ENCODE measurements around the gene AUTS2. TPM values are rescaled to one million over a fixed set of nuclear protein-coding genes. Genes with fewer than 3 reads are reported as not detected.
A peak's percentile ranks its signal among the peaks of the same experiment; 100 is the strongest.
"Not testable (repeated sequence)": the region's sequence is repeated elsewhere in the genome, so short reads cannot be mapped to it uniquely, and the experiment has no call there.

Gene AUTS2
- total RNA-seq, 1 donor from 2014 or later: 49.8 TPM

DNA sequence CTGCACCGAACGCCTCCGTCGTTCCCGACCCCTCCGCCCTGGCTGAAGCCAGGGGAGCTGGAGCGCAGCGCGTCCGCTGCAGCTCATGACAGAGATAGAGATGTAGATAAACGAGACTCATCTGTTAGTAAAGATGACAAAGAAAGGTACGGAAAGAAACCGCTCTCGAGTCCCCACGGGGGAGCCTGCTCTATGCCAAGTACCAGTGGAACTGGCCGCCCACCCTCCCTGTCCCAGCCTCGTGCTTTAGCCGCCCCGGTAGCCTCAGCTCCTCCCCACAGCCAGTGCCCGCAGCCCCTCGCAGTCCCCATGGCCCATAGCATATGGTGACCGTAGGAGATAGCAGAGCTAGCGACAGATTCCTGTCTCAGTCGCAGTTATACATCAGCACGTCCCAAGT, 1189.0 kb downstream of the AUTS2 start:
- DNase-seq (ENCODE audit: low spot score): no peak

DNA sequence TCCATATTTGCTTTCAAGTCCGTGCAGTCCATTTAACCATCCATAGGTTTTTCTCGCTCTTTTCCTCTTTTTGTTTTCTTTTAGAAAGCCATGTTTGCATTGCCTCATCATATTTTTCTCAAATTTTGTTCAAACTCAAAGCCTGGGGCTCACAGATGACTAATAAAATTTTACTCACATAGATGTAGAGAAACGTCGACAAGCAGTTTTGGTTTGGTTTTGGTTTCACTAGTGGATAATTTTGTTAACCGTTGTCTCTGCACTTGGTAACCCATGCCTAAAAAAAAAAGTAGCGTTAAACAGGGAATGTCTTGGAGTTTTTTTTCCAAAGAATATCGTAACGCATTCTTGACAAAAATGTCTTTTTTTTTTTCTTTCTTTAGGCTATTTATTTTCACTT, 1189.5 kb downstream of the AUTS2 start:
- DNase-seq (ENCODE audit: low spot score): no peak

DNA sequence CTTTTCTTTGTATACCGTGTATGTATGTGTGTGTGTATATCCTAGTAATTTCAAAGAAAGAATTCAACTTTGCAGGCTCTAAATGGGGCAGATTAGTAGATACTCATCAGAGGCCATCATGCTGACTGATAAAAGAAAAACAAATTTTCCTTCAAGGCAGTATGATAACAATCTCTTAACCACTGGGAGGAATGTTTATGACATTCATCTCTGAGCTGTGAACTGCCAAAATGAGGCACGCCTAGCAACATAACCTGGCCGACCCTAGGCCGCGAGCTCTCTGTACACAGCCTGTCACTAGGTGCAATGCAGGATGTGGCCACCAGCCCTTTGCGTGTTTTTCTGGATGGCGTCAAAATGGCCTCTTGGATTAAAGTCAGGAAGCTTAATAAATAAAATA, 1190.0 kb downstream of the AUTS2 start:
- peak; percentile 39 for DNase-seq (ENCODE audit: low spot score)

DNA sequence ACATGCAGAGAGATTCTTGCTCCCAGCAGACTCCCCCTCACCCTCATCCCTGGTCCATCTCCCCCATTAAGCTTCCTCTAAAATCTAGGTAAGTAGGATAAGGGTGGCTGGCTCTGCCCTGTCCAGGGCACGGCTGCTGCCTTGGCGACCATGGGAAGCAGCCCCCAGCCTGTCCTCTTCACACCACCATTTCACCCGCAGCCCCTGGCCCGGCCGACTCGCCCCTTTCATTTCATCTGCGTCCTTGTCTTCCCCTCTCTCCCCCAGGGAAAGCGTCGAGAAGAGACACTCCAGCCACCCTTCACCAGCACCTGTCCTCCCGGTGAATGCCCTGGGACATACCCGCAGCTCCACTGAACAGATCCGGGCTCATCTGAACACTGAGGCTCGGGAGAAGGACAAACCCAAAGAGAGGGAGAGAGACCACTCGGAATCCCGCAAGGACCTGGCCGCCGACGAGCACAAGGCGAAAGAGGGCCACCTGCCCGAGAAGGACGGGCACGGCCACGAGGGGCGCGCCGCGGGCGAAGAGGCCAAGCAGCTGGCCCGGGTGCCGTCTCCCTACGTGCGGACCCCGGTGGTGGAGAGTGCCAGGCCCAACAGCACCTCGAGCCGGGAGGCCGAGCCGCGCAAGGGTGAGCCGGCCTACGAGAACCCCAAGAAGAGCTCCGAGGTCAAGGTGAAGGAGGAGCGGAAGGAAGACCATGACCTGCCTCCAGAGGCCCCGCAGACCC, 1191.4 kb downstream of the AUTS2 start:
- DNase-seq (ENCODE audit: low spot score): no peak

DNA sequence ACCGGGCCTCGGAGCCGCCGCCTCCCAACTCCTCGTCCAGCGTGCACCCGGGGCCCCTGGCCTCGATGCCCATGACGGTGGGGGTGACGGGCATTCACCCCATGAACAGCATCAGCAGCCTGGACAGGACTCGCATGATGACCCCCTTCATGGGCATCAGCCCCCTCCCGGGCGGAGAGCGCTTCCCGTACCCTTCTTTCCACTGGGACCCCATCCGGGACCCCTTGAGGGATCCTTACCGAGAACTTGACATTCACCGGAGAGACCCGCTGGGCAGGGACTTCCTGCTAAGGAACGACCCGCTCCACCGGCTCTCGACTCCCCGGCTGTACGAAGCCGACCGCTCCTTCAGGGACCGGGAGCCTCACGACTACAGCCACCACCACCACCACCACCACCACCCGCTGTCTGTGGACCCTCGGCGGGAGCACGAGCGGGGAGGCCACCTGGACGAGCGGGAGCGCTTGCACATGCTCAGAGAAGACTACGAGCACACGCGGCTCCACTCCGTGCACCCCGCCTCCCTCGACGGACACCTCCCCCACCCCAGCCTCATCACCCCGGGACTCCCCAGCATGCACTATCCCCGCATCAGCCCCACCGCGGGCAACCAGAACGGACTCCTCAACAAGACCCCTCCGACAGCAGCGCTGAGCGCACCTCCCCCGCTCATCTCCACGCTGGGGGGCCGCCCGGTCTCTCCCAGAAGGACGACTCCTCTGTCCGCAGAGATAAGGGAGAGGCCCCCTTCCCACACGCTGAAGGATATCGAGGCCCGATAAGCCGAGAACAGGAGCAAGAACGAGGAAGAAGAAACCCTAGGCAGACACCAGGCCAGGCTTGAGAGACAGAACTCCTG, 1192.2 kb downstream of the AUTS2 start:
- no peak for DNase-seq (ENCODE audit: low spot score)

DNA sequence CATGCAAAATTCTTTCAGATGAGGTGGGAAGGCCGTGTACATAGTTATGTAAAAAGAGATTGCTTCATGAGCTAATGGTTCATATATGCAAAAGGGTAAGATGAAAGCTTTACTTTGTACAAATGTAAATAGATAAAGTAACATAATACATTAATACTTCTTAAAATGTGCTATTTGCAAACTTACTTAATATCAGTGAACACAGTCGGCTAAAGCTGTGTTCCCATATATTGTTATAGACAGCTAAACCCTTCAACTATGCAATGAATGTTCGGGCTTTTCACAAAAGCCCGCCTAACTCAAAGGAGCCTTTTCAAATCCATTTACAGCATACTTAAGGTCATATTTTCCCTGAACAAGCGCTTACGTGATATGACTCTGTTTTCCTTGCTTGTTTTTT, 1193.1 kb downstream of the AUTS2 start:
- DNase-seq (ENCODE audit: low spot score): peak; percentile 8

DNA sequence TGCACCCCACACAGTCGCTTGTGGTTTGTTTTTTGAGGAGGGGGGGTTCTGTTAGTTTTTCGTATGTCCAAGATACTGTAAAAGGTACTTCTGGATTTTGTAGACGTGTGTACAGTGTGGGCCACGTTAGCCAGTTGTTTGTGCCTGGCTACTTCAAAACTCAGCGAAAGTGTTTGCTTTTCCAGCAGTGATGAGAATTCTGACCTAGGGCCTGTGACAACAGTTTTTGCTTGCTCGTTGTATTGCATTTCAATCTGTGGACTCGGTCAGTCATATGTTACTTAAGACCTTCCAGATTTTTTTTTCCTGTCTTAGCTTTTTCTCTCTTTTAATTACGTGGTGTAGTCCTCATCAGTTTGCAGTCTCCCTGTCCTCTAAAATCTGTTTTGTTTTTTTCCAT, 1194.8 kb downstream of the AUTS2 start:
- no peak for DNase-seq (ENCODE audit: low spot score)

DNA sequence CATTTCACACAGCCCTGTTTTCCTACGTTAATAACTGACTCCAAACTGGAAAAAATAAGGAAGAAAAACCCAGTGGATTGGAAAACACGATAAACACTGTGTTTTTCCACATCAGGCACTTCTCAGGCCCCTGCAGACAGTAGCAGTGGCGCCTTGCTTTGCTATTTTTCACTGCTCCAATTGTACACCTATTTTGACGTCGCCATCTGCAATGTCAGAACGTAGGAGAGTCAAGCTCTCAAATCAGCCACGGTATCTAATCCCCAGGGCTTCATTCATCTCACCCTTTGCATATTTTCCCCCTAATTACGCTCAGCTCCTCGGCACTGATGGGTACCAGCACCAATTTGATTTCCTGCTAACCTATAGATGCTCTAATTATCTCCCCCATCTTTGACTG, 1195.5 kb downstream of the AUTS2 start:
- no peak for DNase-seq (ENCODE audit: low spot score)

DNA sequence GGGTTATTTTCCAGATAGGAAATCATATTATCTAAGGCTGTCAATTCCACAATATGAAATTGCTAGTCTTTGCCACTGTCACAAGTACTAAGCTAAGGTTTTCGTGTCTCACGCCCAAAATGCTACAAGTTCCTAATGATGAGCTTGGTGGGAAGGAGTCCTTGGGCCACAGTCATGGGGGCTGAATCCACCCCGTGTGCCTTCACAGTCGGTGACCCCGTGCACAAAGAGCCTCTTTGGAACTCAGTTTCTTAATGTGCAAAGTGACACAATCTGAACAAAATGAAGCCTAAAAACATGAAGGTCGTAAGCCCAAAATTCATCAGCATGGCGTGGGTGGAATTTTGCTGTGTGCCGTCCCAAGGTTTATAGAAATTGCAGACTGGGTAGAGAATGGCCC, 1196.7 kb downstream of the AUTS2 start:
- no peak for DNase-seq (ENCODE audit: low spot score)

DNA sequence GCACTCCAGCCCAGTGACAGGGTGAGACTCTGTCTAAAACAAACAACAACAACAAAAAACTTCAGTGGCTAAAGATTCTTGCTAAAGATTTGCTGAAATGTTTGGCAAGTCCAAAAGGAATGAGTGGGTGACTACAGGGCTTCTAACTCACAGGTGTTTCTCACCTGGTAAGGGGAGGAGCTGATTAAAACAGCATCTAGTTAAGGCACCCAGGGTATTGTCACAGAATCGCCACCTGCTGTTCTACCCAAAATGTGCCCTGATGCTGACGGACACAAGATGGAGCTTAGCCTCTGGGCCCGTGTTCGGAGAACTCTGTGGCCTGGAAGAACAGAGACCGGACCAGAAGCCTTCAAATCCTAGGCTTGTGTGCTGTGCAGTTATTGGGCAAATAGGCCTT, 1197.7 kb downstream of the AUTS2 start:
- DNase-seq (ENCODE audit: low spot score): no peak

DNA sequence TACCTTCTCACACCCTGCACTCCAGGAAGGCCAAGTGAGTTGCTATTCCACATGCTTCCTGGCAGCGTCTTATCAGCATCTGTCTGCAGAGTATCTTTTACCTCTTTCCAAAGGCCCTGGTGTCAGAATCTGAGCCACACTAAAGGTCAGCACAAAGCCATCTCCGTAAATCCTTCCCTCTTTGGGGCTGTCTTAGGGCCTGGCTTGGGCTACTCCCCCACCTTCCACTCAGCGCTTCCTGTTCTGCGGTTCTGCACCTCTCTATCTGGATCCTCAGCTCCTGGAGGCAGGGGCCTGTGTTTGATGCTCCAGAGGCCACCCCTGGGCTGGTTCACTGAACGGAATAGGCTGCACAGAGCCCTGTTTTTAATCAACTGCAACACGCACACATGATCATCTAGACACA, 1198.8 kb downstream of the AUTS2 start:
- DNase-seq (ENCODE audit: low spot score): peak; percentile 28

DNA sequence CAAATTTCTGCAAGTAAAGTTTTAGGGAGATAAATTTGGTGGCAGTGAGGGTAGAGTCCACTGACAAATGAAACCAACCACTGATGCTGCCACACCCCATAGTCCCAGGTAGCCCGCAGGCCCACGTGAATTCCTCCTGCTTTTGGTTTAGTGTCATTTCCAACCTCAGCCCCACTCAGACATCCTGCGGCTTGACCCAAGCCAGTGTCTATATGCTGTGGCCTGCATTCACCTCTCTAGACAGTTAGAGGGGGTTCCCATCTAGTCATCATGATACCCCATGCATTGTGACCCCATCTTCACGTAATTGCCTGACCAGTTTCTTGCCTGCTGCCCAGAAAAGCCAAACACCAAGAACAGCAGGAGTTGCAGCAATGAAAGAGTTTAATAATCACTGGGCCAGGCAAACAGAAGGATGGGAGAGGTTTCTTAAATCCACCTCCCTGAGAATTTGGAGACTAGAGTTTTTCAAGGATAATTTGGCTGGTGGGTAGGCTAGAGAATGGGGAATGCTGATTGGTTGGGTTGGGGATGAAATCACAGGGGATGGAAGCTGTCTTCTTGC, 1201.6 kb downstream of the AUTS2 start:
- DNase-seq (ENCODE audit: low spot score): no peak

DNA sequence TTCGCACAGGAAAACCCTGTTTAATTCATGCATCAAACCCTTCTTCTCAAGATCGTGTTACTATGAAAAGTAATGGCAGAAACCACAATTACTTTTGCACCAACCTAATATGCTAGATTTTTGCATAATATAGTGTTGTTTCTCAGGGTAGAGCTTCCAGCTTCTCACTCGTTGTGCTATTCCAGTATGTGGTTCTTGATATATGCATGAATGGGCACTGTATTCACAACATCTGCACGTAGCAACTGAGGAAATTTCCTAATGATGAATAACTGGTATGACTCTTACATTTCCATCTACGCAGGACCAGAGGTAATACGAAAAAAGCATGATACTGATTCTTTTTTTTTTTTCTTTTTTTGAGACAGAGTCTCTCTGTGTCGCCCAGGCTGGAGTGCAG, 1207.1 kb downstream of the AUTS2 start:
- no peak for DNase-seq (ENCODE audit: low spot score)

DNA sequence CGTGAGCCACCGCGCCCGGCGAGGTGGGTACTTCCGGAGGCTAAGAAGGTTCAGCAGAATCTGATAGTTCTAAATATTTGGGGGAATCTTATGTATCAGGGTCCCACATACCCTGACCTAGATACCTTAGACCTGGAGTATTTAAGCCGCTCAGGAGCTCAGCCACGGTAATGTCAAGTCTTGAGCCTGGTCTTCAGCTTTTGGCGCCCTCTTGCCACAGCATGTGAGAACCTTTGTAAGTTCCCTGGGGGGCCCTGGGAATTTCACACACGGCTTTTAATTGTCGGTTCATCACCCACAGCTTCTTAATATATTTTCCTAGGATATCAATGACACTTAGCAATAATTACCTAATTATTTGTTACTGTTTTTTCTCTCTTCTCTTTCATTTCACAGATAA, 1209.4 kb downstream of the AUTS2 start:
- DNase-seq (ENCODE audit: low spot score): no peak

DNA sequence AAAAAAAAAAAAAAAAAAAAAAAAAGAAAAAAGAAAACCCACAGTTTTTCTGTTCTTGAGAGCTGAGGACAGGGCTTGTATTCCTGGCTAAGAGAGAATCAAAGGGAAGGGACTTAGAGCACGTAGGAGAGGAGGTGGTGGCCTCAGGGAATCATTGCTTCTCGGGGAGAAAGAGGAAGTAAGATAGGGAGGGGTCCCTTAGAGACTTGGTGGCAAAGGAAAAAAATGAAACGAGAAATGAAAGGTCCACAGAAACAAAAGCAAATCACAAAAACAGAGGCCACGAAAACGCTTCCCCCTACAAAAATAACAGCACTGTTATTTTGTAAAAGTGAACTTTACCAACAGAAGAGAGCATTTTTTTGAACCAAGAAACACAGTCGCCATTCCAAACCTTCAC, 1210.6 kb downstream of the AUTS2 start:
- no peak for DNase-seq (ENCODE audit: low spot score)

DNA sequence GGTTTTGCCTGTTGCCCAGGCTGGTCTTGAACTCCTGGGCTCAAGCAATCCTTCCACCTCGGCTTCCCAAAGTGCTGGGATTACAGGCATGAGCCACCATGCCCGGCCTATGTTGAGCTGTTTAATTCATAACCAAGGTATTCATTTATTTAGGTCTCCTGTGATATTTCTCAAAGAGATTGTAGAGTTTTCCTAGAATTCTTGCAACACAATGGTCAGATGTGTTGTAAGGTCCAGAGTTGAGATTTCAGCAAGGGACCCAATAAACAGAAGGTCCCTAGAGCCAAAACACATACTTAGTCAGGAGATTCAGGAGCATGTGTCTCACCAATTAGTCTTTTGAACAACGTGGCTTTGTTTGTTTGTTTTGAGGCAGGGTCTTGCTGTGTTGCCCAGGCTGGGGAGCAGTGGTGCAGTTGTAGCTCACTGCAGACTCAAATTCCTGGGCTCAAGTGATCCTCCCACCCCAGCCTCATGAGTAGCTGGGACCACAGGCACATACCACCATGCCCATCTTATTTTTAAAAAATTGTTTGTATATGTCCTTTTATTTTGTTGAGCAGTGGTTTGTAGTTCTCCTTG, 1212.4 kb downstream of the AUTS2 start:
- no peak for DNase-seq (ENCODE audit: low spot score)

DNA sequence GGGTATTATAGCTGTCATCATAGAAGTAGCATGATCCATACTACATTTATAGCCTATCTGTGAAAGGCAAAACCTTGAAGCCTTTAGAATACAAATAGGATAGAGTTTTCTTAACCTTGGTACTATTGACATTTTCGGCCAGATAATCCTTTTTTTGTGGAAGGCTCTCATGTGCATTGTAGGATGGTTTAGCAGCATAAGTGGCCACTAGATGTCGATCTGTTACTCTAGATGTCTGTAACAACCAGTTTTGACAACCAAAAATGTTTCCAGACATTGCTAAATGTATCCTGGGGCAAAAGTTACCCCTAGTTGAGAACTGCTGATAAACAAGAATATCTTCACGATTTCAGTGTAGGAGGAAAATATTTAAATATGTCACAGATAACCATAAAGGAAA, 1214.2 kb downstream of the AUTS2 start:
- DNase-seq (ENCODE audit: low spot score): no peak

DNA sequence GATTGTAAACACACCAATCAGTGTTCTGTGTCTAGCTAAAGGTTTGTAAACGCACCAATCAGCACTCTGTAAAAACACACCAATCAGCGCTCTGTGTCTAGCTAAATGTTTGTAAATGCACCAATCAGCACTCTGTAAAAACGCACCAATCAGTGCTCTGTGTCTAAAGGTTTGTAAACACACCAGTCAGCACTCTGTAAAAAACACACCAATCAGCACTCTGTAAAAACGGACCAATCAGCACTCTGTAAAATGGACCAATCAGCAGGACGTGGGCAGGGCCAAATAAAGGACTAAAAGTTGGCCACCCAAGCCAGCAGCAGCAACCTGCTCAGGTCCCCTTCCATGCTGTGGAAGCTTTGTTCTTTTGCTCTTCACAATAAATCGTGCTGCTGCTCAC, 1224.2 kb downstream of the AUTS2 start:
- DNase-seq (ENCODE audit: low spot score): not testable (repeated sequence)

DNA sequence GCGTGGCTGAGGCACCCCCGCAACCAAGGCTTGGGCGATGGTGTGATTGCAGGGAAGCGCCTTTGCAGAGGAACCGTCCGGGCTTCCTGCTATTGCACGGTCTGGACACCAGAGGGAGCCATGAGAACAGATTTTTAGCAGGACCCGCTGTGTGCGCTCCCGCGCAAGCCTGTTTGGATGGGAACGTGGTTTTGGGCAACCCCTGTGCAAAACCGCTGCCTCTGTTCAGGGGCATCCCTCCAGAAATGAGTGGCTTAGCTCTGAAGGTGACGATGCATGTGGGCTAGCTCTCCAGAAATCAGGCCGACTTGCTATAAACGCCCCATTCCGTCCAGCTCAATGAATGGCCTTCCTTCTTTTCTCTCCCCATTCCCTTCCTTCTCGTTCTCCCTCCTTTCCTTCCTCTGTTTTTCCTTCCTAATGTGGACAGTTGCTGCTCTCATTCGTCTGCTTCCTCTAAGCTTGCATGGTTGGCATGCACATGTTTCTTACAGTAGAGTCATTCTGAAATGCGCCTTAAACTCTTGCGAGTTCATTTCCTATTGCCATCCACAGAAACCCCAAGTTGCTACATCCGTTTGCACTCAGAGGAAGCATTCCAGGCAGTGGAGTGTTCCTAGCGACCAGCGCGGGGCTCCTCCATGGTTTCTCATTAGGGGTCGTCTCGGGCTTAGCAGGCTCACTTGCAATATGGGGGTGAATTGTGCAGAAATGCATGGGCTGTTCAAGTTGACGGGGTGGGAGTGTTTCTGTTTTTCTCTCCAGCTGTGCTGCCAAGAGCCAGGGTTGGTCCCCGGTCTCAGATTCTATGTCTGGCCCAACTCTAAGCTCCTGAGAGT, 1231.2 kb downstream of the AUTS2 start:
- peak; percentile 67 for DNase-seq (ENCODE audit: low spot score)

DNA sequence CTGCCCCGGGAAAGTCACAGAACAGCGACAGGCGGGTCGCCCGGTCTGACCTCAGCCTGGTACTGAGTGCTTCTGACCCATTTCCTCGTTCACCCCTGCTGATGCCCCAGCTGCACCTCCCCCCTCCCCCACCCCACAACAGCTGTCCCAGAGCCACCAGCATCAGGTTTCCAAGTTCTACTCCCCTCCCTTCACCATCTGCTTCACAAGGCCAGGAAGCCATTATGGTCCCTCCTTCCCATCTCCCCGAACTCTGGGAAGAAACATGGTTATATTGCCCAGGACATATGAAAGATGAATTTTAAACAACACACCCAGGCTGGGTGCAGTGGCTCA, 1231.8 kb downstream of the AUTS2 start:
- DNase-seq (ENCODE audit: low spot score): no peak

DNA sequence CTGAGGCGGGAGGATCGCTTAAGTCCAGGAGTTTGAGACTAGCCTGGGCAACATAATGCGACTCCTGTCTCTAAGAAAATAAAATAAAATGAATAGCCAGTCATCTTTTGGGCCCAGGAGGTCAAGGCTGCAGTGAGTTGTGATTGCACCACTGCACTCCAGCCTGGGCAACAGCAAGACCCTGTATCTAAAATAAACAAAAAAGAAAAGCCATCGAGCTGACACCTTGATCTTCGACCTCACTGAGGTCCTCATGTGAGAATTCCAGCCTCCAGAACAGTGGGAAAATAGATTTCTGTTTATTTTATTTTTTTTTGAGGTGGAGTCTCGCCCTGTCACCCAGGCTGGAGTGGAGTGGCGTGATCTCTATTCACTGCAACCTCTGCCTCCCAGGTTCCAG, 1232.2 kb downstream of the AUTS2 start:
- no peak for DNase-seq (ENCODE audit: low spot score)

DNA sequence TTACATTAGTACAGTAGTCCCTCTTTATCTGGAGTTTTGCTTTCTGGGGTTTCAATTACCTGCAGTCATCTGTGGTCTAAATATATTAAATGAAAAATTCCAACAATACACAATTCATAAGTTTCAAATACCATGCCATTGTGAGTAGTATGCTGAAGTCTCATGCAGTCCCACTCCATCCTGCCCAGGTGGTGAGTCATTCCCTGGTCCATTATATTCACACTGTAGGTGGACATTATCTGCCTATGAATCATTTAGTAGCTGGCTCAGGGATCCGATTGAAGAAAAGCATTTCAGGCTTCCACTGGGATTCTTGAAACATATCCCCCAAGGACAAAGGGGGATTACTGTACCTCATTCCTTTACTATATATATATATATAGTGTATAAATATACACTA, 1235.5 kb downstream of the AUTS2 start:
- no peak for DNase-seq (ENCODE audit: low spot score)

Measured in umbilical cord (tissue), 2 donors.